T-cell (primary cell): ENCODE measurements around the gene PBXIP1. TPM values are rescaled to one million over a fixed set of nuclear protein-coding genes. Genes with fewer than 3 reads are reported as not detected.

Experiments used
- ATAC-seq, 4 experiments: fragments of 200-7000 bp in 3 of 4; fragments of 150-1000 bp in 1 of 4; cut with Tn5 transposase; replicated peaks in 1 of 4; 1 replicate in 3 of 4; 2 replicates in 1 of 4; pipeline ENCODE4 v1.10.0; 2021; ENCODE audit warnings: moderate library complexity in 3 of 4, mild to moderate bottlenecking in 2 of 4, moderate number of reproducible peaks in 1 of 4
- CTCF ChIA-PET, 2 donors: fragments of 300-600 bp; sonication (Branson Sonifier 250); formaldehyde crosslinking; loops; one replicate each; lab custom pipeline; 2022; ENCODE audit warnings: antibody characterized with exemption in 2 of 2; lab: Charles Lee
- POLR2A ChIA-PET, 2 donors: fragments of 300-600 bp; sonication (Branson Sonifier 250); formaldehyde crosslinking; loops; one replicate each; lab custom pipeline; 2022; ENCODE audit warnings: antibody characterized with exemption in 2 of 2; lab: Charles Lee
- DNase-seq, 35 experiments: peaks; one replicate each; pipeline versions ENCODE4 v3.0.0 to v3.0.0-alpha.2; 2013 to 2023
- H3K27ac ChIP-seq: one replicate; pipeline ENCODE4 v1.5.1; 2013; ENCODE audit warnings: low read length
- H3K27me3 ChIP-seq, 2 experiments: replicated peaks in 1 of 2; 1 replicate in 1 of 2; 2 replicates in 1 of 2; pipeline versions ENCODE4 v1.6.1 to v1.7.0; 2013; ENCODE audit warnings: low read length in 1 of 2, mixed read lengths in 1 of 2; ENCODE audit not compliant: control insufficient read depth in 2 of 2, insufficient read depth in 2 of 2; ENCODE audit errors: extremely low read depth in 1 of 2
- H3K36me3 ChIP-seq, 2 donors: 1 replicate in 1 of 2; 2 replicates in 1 of 2; pipeline versions ENCODE4 v1.6.1 to v1.7.0; 2013; ENCODE audit warnings: low read length in 1 of 2; ENCODE audit not compliant: control insufficient read depth in 2 of 2, insufficient read depth in 1 of 2; ENCODE audit errors: extremely low read depth in 1 of 2
- H3K4me1 ChIP-seq, 2 experiments: 1 replicate in 1 of 2; 2 replicates in 1 of 2; pipeline versions ENCODE4 v1.6.1 to v1.7.0; 2013; ENCODE audit warnings: low read length in 2 of 2, mixed read lengths in 1 of 2; ENCODE audit not compliant: insufficient read depth in 2 of 2, control insufficient read depth in 1 of 2; ENCODE audit errors: extremely low read depth in 1 of 2
- H3K4me3 ChIP-seq, 2 donors: 1 replicate in 1 of 2; 2 replicates in 1 of 2; pipeline versions ENCODE4 v1.5.1 to v1.7.0; 2013; ENCODE audit warnings: mild to moderate bottlenecking in 2 of 2, low read length in 1 of 2, moderate library complexity in 1 of 2; ENCODE audit not compliant: control insufficient read depth in 1 of 2; ENCODE audit errors: extremely low read depth in 1 of 2
- H3K9me3 ChIP-seq: 2 replicates; pipeline ENCODE4 v1.7.0; 2013
- H3K27ac Mint-ChIP-seq, 2 donors: one replicate each; pipeline ENCODE4 v1.8.0; 2020 to 2021; ENCODE audit warnings: mild to moderate bottlenecking in 2 of 2, mixed read lengths in 2 of 2
- H3K27me3 Mint-ChIP-seq, 2 donors: one replicate each; pipeline ENCODE4 v1.8.0; 2021 to 2022; ENCODE audit warnings: mixed read lengths in 2 of 2
- H3K36me3 Mint-ChIP-seq: one replicate; pipeline ENCODE4 v1.8.0; 2021; ENCODE audit warnings: mixed read lengths
- H3K4me1 Mint-ChIP-seq, 3 donors: one replicate each; pipeline ENCODE4 v1.8.0; 2020 to 2022; ENCODE audit warnings: mixed read lengths in 3 of 3, mild to moderate bottlenecking in 1 of 3
- H3K4me3 Mint-ChIP-seq, 3 donors: one replicate each; pipeline ENCODE4 v1.8.0; 2020 to 2022; ENCODE audit warnings: mild to moderate bottlenecking in 3 of 3, mixed read lengths in 3 of 3, moderate library complexity in 3 of 3
- H3K9me3 Mint-ChIP-seq, 3 donors: one replicate each; pipeline ENCODE4 v1.8.0; 2020 to 2022; ENCODE audit warnings: mixed read lengths in 3 of 3
- WGBS: methylation state at CpG from one replicate; pipeline ENCODE4 v1.1.5; 2013; ENCODE audit warnings: missing lambda C conversion rate; ENCODE audit not compliant: insufficient coverage; 5-methylcytosine and 5-hydroxymethylcytosine counted together
- total RNA-seq, 35 experiments: library from RNA in 6 of 35; stranded (reverse) in 6 of 35; fragments of 120-200 nt in 1 of 35; gene quantifications; one replicate each; pipeline versions ENCODE4 v1.2.1 to v1.2.4 and lab custom pipeline; 2013 to 2026

Gene PBXIP1
- total RNA-seq, 5 donors from 2014 or later (not counting 1 experiment from before 2014, with no cell fraction given), result 299 to 450 (median 328) TPM

DNA sequence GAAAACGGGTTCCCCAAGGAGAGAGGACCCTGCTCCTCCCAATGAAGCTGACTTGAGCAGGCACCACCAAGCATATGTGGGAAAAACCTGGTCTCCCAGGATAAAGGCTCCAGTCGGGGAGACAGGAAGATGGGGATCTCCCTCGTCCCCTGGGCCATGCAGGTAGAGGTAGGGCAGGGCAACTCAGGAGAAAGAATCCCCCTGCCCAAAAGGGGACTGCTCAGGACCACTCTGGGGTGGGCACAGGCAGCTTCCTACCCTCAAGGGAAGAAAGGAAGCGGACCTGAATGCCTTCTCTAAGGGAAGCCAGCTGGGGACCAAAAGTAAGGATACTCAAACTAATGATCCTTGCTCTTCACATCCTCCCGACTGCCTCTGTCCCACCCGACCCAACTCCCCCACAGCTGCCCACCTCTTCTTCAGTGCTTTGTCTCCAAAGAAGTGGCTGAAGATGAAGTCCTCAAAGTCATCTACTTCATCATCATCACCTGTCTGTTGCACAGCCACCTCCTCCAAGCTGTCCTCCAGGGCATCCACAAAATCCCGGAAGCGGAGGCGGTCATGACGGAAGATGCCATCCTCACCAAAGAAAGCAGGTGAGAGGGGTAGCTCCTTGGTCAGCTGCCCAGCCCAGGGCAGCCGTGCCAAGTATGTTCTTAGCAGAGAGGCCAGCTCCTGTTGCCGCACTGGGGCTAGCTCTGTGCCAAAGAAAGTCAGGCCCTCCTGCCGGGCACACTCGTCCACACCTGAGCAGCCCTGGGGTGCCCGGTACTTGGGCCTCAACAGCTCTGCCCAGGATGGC, 10.5 kb downstream of the PBXIP1 start:
- Mint-ChIP-seq H3K4me1 (peaks cover 52 to 61% (median 57%) of the 10 kb centered on the region in 3 donors), H3K4me3 (no peak overlapping the region), H3K9me3 (no peaks in the 10 kb centered on the region), H3K36me3 (peaks cover 14% of the 10 kb centered on the region), H3K27ac (no peak overlapping the region), H3K27me3 (no peaks in the 10 kb centered on the region)
- H3K4me1 ChIP-seq, result peaks cover 10 to 77% of the 10 kb centered on the region in 2 experiments
- no peak overlapping the region for H3K4me3 ChIP-seq
- ATAC-seq, result no peak
- ChIA-PET CTCF (interaction anchor here in 1 of 2 donors (0.6 kb wide), 1 partner anchor 179 kb away, joined by 3 read pairs; no protein-coding TSS in a partner anchor), POLR2A (interaction anchor here (0.5 to 1.3 kb wide), 4 partner anchors 9 to 463 kb away, joined by 3 to 7 read pairs (median 4); partner anchors contain the start of gene PBXIP1 (in 1 of the 2))
- peaks cover 28 to 54% of the 10 kb centered on the region in 2 donors for H3K36me3 ChIP-seq
- peak overlapping the region; percentile 20 for H3K27ac ChIP-seq
- 84% methylated on average over 14 of the region's 15 CpGs for WGBS
- DNase-seq, result no peak
- no peaks in the 10 kb centered on the region for H3K27me3 ChIP-seq
- no peaks in the 10 kb centered on the region for H3K9me3 ChIP-seq

- Mint-ChIP-seq H3K27ac (peak overlapping the region; percentile 52 to 91), H3K4me1 (peaks cover 56 to 64% (median 60%) of the 10 kb centered on the region in 3 donors), H3K9me3 (no peaks in the 10 kb centered on the region), H3K36me3 (peaks cover 14% of the 10 kb centered on the region), H3K4me3 (peak overlapping the region in 1 of 3 donors; percentile 58), H3K27me3 (no peaks in the 10 kb centered on the region)
- Histone ChIP-seq H3K27ac (peak overlapping the region; percentile 93), H3K4me1 (peaks cover 12 to 81% of the 10 kb centered on the region in 2 experiments), H3K4me3 (no peak overlapping the region), H3K9me3 (no peaks in the 10 kb centered on the region), H3K36me3 (peaks cover 28 to 49% of the 10 kb centered on the region in 2 donors), H3K27me3 (no peaks in the 10 kb centered on the region)
- DNase-seq (no peak), ATAC-seq (no peak)
- ChIA-PET CTCF (interaction anchor here in 1 of 2 donors (0.6 to 1.1 kb wide), 4 partner anchors 10 to 101 kb away, joined by 3 read pairs; no protein-coding TSS in a partner anchor), POLR2A (interaction anchor here (0.6 to 1.3 kb wide), 5 partner anchors 9 to 29 kb away, joined by 3 to 4 read pairs (median 3); partner anchors contain the start of gene PBXIP1 (in 1 of the 2))
- 70% methylated on average over 5 of the region's 9 CpGs for WGBS
These were observed 11.3 kb downstream of the PBXIP1 start for GRCh38 chr1:154944401-154945159.

- Mint-ChIP-seq H3K9me3 (no peaks in the 10 kb centered on the region), H3K36me3 (peaks cover 9% of the 10 kb centered on the region), H3K27ac (peak overlapping the region; percentile 89 to 91), H3K27me3 (no peaks in the 10 kb centered on the region), H3K4me1 (peaks cover 57 to 68% (median 59%) of the 10 kb centered on the region in 3 donors), H3K4me3 (peak overlapping the region in 1 of 3 donors; percentile 58)
- Histone ChIP-seq H3K9me3 (no peaks in the 10 kb centered on the region), H3K4me1 (peaks cover 12 to 80% of the 10 kb centered on the region in 2 experiments), H3K36me3 (peaks cover 28 to 46% of the 10 kb centered on the region in 2 donors), H3K27ac (peak overlapping the region; percentile 93), H3K4me3 (no peak overlapping the region), H3K27me3 (no peaks in the 10 kb centered on the region)
- CTCF ChIA-PET, result interaction anchor here (0.6 to 1.1 kb wide), 5 partner anchors 11 to 274 kb away, joined by 3 read pairs; no protein-coding TSS in a partner anchor
- ATAC-seq (peak; percentile 23 to 46 (median 38)), DNase-seq (peak in 10 of 35 experiments; percentile 13 to 70 (median 34))
- 20% methylated on average over 3 of the region's 6 CpGs for WGBS
- POLR2A ChIA-PET, result interaction anchor here (0.6 to 1.3 kb wide), 5 partner anchors 9 to 30 kb away, joined by 3 to 4 read pairs (median 3); partner anchors contain the start of gene PBXIP1 (in 1 of the 2)
These were observed 12.1 kb downstream of the PBXIP1 start for GRCh38 chr1:154943649-154944400.

- Mint-ChIP-seq H3K4me3 (peak overlapping the region in 1 of 3 donors; percentile 61), H3K9me3 (no peaks in the 10 kb centered on the region), H3K36me3 (peaks cover 5% of the 10 kb centered on the region), H3K4me1 (peaks cover 64 to 80% (median 70%) of the 10 kb centered on the region in 3 donors), H3K27ac (peak overlapping the region; percentile 89 to 91), H3K27me3 (no peaks in the 10 kb centered on the region)
- no peaks in the 10 kb centered on the region for H3K9me3 ChIP-seq
- H3K4me3 ChIP-seq, result no peak overlapping the region
- no peak for ATAC-seq
- peak overlapping the region; percentile 93 for H3K27ac ChIP-seq
- DNase-seq, result no peak
- ChIA-PET POLR2A (no interaction called here), CTCF (no interaction called here)
- no peaks in the 10 kb centered on the region for H3K27me3 ChIP-seq
- peaks cover 17 to 25% of the 10 kb centered on the region in 2 donors for H3K36me3 ChIP-seq
- 75% methylated on average over 2 of the region's 5 CpGs for WGBS
- peaks cover 18 to 80% of the 10 kb centered on the region in 2 experiments for H3K4me1 ChIP-seq
These were observed 14.4 kb downstream of the PBXIP1 start for GRCh38 chr1:154941333-154942013.

GRCh38 chr1:154940651-154941194, 15.2 kb downstream of the PBXIP1 start:
- ChIA-PET POLR2A (interaction anchor here (1.0 to 1.1 kb wide), 2 partner anchors 15 kb away, joined by 3 to 6 read pairs; partner anchors contain the start of gene PBXIP1 (in 2 of the 2)), CTCF (interaction anchor here in 1 of 2 donors (0.6 to 1.4 kb wide), 2 partner anchors 15 to 34 kb away, joined by 3 to 4 read pairs; partner anchors contain the start of gene PBXIP1)
- no peaks in the 10 kb centered on the region for H3K9me3 Mint-ChIP-seq
- H3K4me1 Mint-ChIP-seq, result peaks cover 70 to 80% (median 77%) of the 10 kb centered on the region in 3 donors
- H3K36me3 Mint-ChIP-seq, result no peaks in the 10 kb centered on the region
- DNase-seq, result no peak
- H3K27me3 Mint-ChIP-seq, result no peaks in the 10 kb centered on the region
- WGBS, result 54% methylated on average over 4 of the region's 8 CpGs
- H3K27me3 ChIP-seq, result no peaks in the 10 kb centered on the region
- H3K4me3 Mint-ChIP-seq, result peak overlapping the region in 1 of 3 donors; percentile 61
- no peaks in the 10 kb centered on the region for H3K9me3 ChIP-seq
- ATAC-seq, result no peak
- H3K4me1 ChIP-seq, result peaks cover 24 to 86% of the 10 kb centered on the region in 2 experiments
- H3K36me3 ChIP-seq, result peaks cover 11 to 18% of the 10 kb centered on the region in 2 donors
- H3K27ac ChIP-seq, result peak overlapping the region; percentile 93
- peak overlapping the region; percentile 88 to 89 for H3K27ac Mint-ChIP-seq
- no peak overlapping the region for H3K4me3 ChIP-seq
